Hepatocyte (in vitro differentiated cells): ENCODE data around the gene CYP4F11.

Experiments
- CTCF ChIP-seq: fragments of 200-600 bp; sonication (generic); IDR thresholded peaks from 2 replicates; pipeline ENCODE4 v1.5.1; 2016; ENCODE audit warnings: antibody characterized with exemption, mild to moderate bottlenecking; ENCODE audit not compliant: poor library complexity
- EZH2 ChIP-seq: fragments of 200-600 bp; sonication (generic); IDR thresholded peaks from 2 replicates; pipeline ENCODE4 v1.6.1; 2016; ENCODE audit warnings: antibody characterized with exemption, mild to moderate bottlenecking, borderline replicate concordance

DNA sequence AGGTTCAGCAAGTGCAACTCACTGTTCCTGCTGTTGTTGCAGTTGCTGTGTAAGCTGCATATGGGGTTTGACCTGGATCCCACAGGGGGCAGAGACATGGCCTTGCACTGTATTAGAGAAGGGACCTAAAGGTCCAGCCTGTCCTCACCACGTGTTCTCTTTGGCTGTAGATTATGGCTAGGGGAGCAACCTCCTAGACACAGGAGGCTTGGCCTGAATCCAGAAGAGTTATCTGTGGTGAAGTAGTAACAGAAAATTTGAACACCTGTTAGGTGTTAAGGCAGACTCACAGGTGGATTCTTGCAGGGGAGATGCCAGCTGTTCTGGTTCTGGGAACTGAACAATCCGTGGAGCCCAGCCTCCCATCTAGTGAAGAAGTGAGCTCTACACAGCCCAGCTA lies 3.4 kb upstream of the CYP4F11 start:
- no peak for TF ChIP-seq CTCF
- TF ChIP-seq EZH2, result no peak
